Measurements from ENCODE around the gene TECPR1.

GRCh38 chr7:98257701-98258100, 5.7 kb upstream of the TECPR1 start:
- TF ChIP-seq CTCF (IDR thresholded peaks at IDR 0.05; ENCODE audit: low read length) = no peak
- no peak for TF ChIP-seq EZH2 (IDR thresholded peaks at IDR 0.05; ENCODE audit: borderline replicate concordance, low read length)
